ENCODE data around the gene ZNRF2.
"Not testable (repeated sequence)": the region's sequence is repeated elsewhere in the genome, so short reads cannot be mapped to it uniquely, and the experiment has no call there.

Gene ZNRF2

GRCh38 chr7:30365621-30366020 is 81.2 kb downstream of the ZNRF2 start:
- DNase-seq, result no peak

GRCh38 chr7:30366606-30367005 is 82.2 kb downstream of the ZNRF2 start:
- DNase-seq, result no peak

- DNase-seq, result no peak
Observed at GRCh38 chr7:30367561-30367960, 83.2 kb downstream of the ZNRF2 start.

GRCh38 chr7:30369879-30370278 is 85.5 kb downstream of the ZNRF2 start:
- no peak for DNase-seq

- DNase-seq, result no peak
Observed at GRCh38 chr7:30371321-30371720, 86.9 kb downstream of the ZNRF2 start.

GRCh38 chr7:30378275-30378674 is 93.9 kb downstream of the ZNRF2 start:
- no peak for DNase-seq

- DNase-seq, result no peak
Observed at GRCh38 chr7:30379131-30379530, 94.7 kb downstream of the ZNRF2 start.

- no peak for DNase-seq
Observed at GRCh38 chr7:30379741-30380140, 95.3 kb downstream of the ZNRF2 start.

GRCh38 chr7:30380294-30380693 is 95.9 kb downstream of the ZNRF2 start:
- no peak for DNase-seq

- not testable (repeated sequence) for DNase-seq
Observed at GRCh38 chr7:30380824-30381223, 96.4 kb downstream of the ZNRF2 start.

- DNase-seq, result no peak
Observed at GRCh38 chr7:30382607-30383006, 98.2 kb downstream of the ZNRF2 start.

GRCh38 chr7:30389791-30390190 is 105.4 kb downstream of the ZNRF2 start:
- no peak for DNase-seq

- DNase-seq, result no peak
Observed at GRCh38 chr7:30390736-30391636, 106.6 kb downstream of the ZNRF2 start.

- no peak for DNase-seq
Observed at GRCh38 chr7:30391806-30392205, 107.4 kb downstream of the ZNRF2 start.

GRCh38 chr7:30395676-30396075 is 111.3 kb downstream of the ZNRF2 start:
- DNase-seq, result no peak

- DNase-seq, result peak; percentile 35
Observed at GRCh38 chr7:30396389-30396788, 112.0 kb downstream of the ZNRF2 start.

- DNase-seq, result peak; percentile 60
Observed at GRCh38 chr7:30403477-30403876, 119.1 kb downstream of the ZNRF2 start.

- DNase-seq, result no peak
Observed at GRCh38 chr7:30405179-30405578, 120.8 kb downstream of the ZNRF2 start.

GRCh38 chr7:30406664-30407425 is 122.4 kb downstream of the ZNRF2 start:
- DNase-seq, result peak; percentile 12

- no peak for DNase-seq
Observed at GRCh38 chr7:30411173-30411572, 126.8 kb downstream of the ZNRF2 start.

GRCh38 chr7:30411897-30412296 is 127.5 kb downstream of the ZNRF2 start:
- peak; percentile 20 for DNase-seq

GRCh38 chr7:30412782-30413504 is 128.5 kb downstream of the ZNRF2 start:
- DNase-seq, result peak; percentile 80

GRCh38 chr7:30413864-30414263 is 129.5 kb downstream of the ZNRF2 start:
- DNase-seq, result no peak

Measured in NCI-H69 (cell line).